GM19395 (cell line): Measurements from ENCODE around the gene PGGT1B.
A peak's percentile ranks its signal among the peaks of the same experiment; 100 is the strongest.

Experiments used
- ATAC-seq: cut with Tn5 transposase; IDR thresholded peaks from one replicate; pipeline ENCODE4 v1.9.1; 2021; ENCODE audit warnings: mild to moderate bottlenecking, moderate library complexity; ENCODE audit not compliant: unreplicated experiment

PGGT1B gene

GRCh38 chr5:115181757-115182156 lies 80.9 kb downstream of the PGGT1B start:
- ATAC-seq = no peak

- peak; percentile 68 for ATAC-seq
Observed at GRCh38 chr5:115180165-115180709, 82.4 kb downstream of the PGGT1B start.

GRCh38 chr5:115179394-115180164 lies 83.1 kb downstream of the PGGT1B start:
- ATAC-seq = peak; percentile 40

GRCh38 chr5:115179030-115179393 lies 83.7 kb downstream of the PGGT1B start:
- no peak for ATAC-seq

GRCh38 chr5:115170929-115171510 lies 91.7 kb downstream of the PGGT1B start:
- no peak for ATAC-seq

GRCh38 chr5:115170134-115170928 lies 92.3 kb downstream of the PGGT1B start:
- ATAC-seq = peak; percentile 54

GRCh38 chr5:115169487-115170133 lies 93.1 kb downstream of the PGGT1B start, which contains the start of gene TRIM36:
TRIM36 (minus strand) TSS chr5:115169908; CDS start chr5:115169634, 274 bp downstream.
- peak; percentile 98 for ATAC-seq

GRCh38 chr5:115168829-115169486 lies 93.7 kb downstream of the PGGT1B start:
- ATAC-seq = peak; percentile 20

GRCh38 chr5:115166744-115167393 lies 95.8 kb downstream of the PGGT1B start:
- no peak for ATAC-seq

GRCh38 chr5:115165790-115166189 lies 96.9 kb downstream of the PGGT1B start:
- no peak for ATAC-seq

- ATAC-seq = no peak
Observed at GRCh38 chr5:115160975-115161475, 101.7 kb downstream of the PGGT1B start.
